Testis (tissue), 3 donors: ENCODE data around the gene CSF2RB. TPM values are rescaled to one million over a fixed set of nuclear protein-coding genes. Genes with fewer than 3 reads are reported as not detected.

Experiments used
- DNase-seq: peaks from one replicate; pipeline ENCODE4 v3.0.0-alpha.2; 2019
- H3K27ac ChIP-seq, 2 donors: fragments of 200-600 bp; sonication (generic); one replicate each; pipeline ENCODE4 v1.5.1; 2019
- H3K27me3 ChIP-seq: fragments of 200-600 bp; sonication (generic); one replicate; pipeline ENCODE4 v1.5.1; 2019
- H3K36me3 ChIP-seq: fragments of 200-600 bp; sonication (generic); one replicate; pipeline ENCODE4 v1.5.1; 2017; ENCODE audit warnings: low read depth; ENCODE audit errors: missing control alignments
- H3K4me1 ChIP-seq: fragments of 200-600 bp; sonication (generic); one replicate; pipeline ENCODE4 v1.5.1; 2019
- H3K4me3 ChIP-seq, 2 donors: fragments of 200-600 bp; sonication (generic); one replicate each; pipeline ENCODE4 v1.5.1; 2017 to 2019
- H3K9me3 ChIP-seq: fragments of 200-600 bp; sonication (generic); one replicate; pipeline ENCODE4 v1.5.1; 2017
- CTCF ChIP-seq, 3 experiments: fragments of 450-650 bp in 2 of 3; fragments of 200-600 bp in 1 of 3; sonication (generic) in 1 of 3; IDR thresholded peaks; one replicate each; pipeline ENCODE4 v1.5.1; 2016 to 2019; ENCODE audit warnings: antibody characterized with exemption in 3 of 3, mild to moderate bottlenecking in 2 of 3, moderate library complexity in 1 of 3
- POLR2A ChIP-seq: fragments of 450-650 bp; IDR thresholded peaks from one replicate; pipeline ENCODE4 v1.6.1; 2017; ENCODE audit warnings: antibody characterized with exemption, mild to moderate bottlenecking, moderate library complexity
- WGBS, 2 donors: methylation state at CpG; one replicate each; pipeline ENCODE4 v1.1.5; 2018; 5-methylcytosine and 5-hydroxymethylcytosine counted together
- intact Hi-C: fragments of 100-400 bp; cut with DNase I; formaldehyde crosslinking; loops from one replicate; pipeline ENCODE4 v1.15.1; 2023; ENCODE audit warnings: low total_unique reads
- polyA plus RNA-seq: library from polyadenylated mRNA; stranded (reverse); fragments of 350-450 nt; fragmentation: Illumina TruSeq; extraction: RNeasy Lipid Tissue Mini Kit (QIAGEN cat#74804); gene quantifications from one replicate; pipeline ENCODE4 v1.2.3, GENCODE V29; 2014; ENCODE audit warnings: low read depth, low replicate concordance; ENCODE audit not compliant: insufficient read depth
- total RNA-seq, 2 donors: library from RNA; depleted of rRNA; stranded (reverse); fragments of >200 nt; gene quantifications; one replicate each; pipeline ENCODE4 v1.2.3, GENCODE V29; 2016

Gene CSF2RB
- total and polyA plus RNA-seq, 3 donors from 2014 or later = 2.3 to 4.0 (median 2.6) TPM

DNA sequence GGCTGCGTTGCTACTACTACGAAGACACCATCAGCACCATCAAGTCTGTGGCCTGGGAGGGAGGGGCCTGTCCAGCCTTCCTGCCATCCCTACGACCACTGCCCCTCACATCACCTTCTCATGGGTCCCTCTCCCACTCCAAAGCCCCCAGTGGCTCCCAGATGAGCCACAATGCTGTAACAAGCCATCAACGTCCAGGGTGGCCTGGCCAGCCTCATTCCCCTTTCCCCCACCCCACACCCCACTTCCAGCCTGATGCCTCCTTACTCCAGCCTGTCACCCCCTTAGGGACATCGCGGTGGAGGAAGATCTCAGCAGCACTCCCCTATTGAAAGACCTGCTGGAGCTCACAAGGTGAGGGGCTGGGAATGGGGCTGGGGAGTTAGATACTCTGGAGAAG lies 37.7 kb upstream of the CSF2RB start:
- Histone ChIP-seq H3K9me3 (no peaks in the 10 kb centered on the region), H3K27me3 (no peaks in the 10 kb centered on the region), H3K4me1 (peaks cover 5% of the 10 kb centered on the region), H3K36me3 (no peaks in the 10 kb centered on the region), H3K4me3 (no peak overlapping the region), H3K27ac (no peak overlapping the region)
- DNase-seq = no peak
- TF ChIP-seq CTCF (IDR thresholded peaks at IDR 0.05) (no peak), POLR2A (no peak)
- 81 to 83% methylated on average over 6 of the region's 6 CpGs for WGBS, 2 donors
- intact Hi-C loops = loop anchor here (10.0 kb wide), 1 partner anchor 99 kb away; no protein-coding TSS in a partner anchor

DNA sequence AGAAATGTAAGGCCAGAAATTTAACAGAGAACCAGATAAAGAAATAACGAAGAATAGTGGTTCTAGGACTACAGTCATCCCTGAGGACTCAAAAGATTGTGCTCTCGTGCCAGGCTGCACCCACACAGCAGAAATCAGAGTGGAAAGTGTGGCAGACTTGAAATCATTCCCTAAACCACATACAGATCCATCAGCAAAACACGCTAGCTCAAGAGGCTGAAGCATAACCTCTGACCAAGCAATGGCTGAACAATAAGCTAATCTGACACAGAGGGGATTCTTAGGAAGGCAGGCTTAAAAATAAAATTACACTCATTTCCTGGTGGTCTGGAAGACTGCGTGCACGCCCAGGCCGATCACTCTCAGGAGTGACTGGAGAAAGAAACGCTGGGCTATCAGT lies 33.7 kb upstream of the CSF2RB start:
- Histone ChIP-seq H3K9me3 (no peaks in the 10 kb centered on the region), H3K4me3 (no peak overlapping the region), H3K36me3 (no peaks in the 10 kb centered on the region), H3K27ac (no peak overlapping the region), H3K27me3 (no peaks in the 10 kb centered on the region), H3K4me1 (no peaks in the 10 kb centered on the region)
- 83 to 91% methylated on average over 7 of the region's 7 CpGs for WGBS, 2 donors
- TF ChIP-seq POLR2A (no peak), CTCF (IDR thresholded peaks at IDR 0.05) (no peak)
- DNase-seq = no peak
- intact Hi-C loops = loop anchor here (10.0 kb wide), 1 partner anchor 95 kb away; no protein-coding TSS in a partner anchor

GRCh38 chr22:36881504-36882245 lies 31.8 kb upstream of the CSF2RB start:
- no peaks in the 10 kb centered on the region for H3K27me3 ChIP-seq

GRCh38 chr22:36884349-36885158 lies 28.9 kb upstream of the CSF2RB start:
- intact Hi-C loops = no loop called here
- Histone ChIP-seq H3K9me3 (no peaks in the 10 kb centered on the region), H3K4me3 (no peak overlapping the region), H3K36me3 (no peaks in the 10 kb centered on the region), H3K27me3 (no peaks in the 10 kb centered on the region), H3K4me1 (no peaks in the 10 kb centered on the region), H3K27ac (no peak overlapping the region)
- DNase-seq = no peak
- 70 to 74% methylated on average over 5 of the region's 5 CpGs for WGBS, 2 donors
- TF ChIP-seq CTCF (IDR thresholded peaks at IDR 0.05) (no peak), POLR2A (no peak)

More at GRCh38 chr22:36881504-36882245, 31.8 kb upstream of the CSF2RB start:
- Histone ChIP-seq H3K27ac (no peak overlapping the region), H3K9me3 (no peaks in the 10 kb centered on the region), H3K36me3 (no peaks in the 10 kb centered on the region), H3K4me1 (no peaks in the 10 kb centered on the region), H3K4me3 (no peak overlapping the region)
- TF ChIP-seq POLR2A (no peak), CTCF (IDR thresholded peaks at IDR 0.05) (no peak)
- DNase-seq = no peak
- intact Hi-C loops = no loop called here
- WGBS, 2 donors = 91 to 93% methylated on average over 1 of the region's 1 CpG
